Measurements from ENCODE around the gene DIPK2A.
A peak's percentile ranks its signal among the peaks of the same experiment; 100 is the strongest.

DIPK2A gene

DNA sequence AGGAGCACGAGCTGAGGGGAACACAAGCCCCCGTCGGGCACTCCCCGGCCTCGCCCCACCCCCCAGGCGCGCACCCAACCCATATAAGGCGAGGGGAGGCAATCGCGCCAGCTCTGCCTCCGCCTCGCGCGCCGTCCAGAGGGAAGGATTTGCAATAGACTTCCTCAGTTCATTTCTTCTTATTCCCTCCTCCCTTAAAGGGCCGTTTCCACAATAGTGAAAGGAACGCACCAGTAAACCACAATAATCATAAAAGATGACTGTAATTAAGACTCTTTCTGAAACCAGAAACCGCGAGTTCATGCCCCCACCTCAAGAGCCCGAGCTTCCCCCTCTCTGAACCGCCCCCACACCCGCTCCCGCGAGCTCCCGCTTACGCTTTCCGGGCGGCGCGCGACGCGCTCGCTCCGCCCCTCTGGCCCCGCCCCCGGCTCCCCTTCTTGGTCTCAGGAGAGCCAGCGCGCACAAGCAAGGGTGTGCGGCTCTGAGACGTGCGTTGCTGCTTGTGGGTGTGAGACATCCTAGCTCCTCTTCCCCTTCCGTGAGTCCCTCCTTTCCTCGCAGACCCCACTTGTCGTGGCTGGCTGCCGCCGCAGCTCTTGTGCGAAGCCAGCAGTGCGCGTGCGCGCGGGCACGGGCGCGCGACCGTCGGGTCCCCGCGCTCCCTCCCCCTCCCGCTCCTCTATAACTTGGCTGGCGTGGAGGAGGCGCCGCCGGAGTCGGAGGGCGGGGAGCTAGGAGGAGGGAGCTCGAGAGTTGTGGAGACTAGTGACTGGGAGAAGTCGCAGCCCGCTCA, at the start of gene DIPK2A:
Gene DIPK2A (plus strand): TSS at position 465 of the 796 bp plus-strand sequence. CDS start 510 bp downstream, outside the sequence.
- peak; percentile 97 to 99 for DNase-seq

- no peak for DNase-seq
These were observed 46.9 kb upstream of the DIPK2A start for GRCh38 chr3:143924522-143925285.

- DNase-seq = no peak
These were observed 43.6 kb upstream of the DIPK2A start for GRCh38 chr3:143928056-143928455.

- no peak for DNase-seq
These were observed 42.9 kb upstream of the DIPK2A start for GRCh38 chr3:143928541-143929255.

- DNase-seq = no peak
These were observed 36.8 kb upstream of the DIPK2A start for GRCh38 chr3:143934791-143935190.

- no peak for DNase-seq
These were observed 35.9 kb upstream of the DIPK2A start for GRCh38 chr3:143935678-143936077.

DNA sequence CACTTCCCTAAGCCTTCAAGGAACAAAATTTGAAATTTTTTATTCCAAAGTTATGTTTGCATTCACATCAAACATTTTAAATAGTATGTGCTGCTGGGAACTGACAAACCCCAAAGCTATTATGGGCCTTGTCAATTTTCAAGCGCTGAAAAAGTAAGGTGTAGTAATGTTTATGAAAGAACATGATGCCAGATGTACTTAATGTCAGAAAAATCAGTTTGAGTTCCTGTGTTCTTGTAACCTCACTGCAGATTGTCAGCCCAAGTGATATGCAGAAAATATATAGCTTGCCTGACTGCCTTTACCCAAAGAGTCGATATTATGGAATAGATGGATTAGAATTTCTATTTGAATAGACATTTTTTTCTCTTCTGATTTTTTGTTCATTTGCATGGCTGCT, 20.8 kb upstream of the DIPK2A start:
- DNase-seq = no peak

- DNase-seq = peak; percentile 30 to 53
These were observed 20.2 kb upstream of the DIPK2A start for GRCh38 chr3:143951351-143951971.

DNA sequence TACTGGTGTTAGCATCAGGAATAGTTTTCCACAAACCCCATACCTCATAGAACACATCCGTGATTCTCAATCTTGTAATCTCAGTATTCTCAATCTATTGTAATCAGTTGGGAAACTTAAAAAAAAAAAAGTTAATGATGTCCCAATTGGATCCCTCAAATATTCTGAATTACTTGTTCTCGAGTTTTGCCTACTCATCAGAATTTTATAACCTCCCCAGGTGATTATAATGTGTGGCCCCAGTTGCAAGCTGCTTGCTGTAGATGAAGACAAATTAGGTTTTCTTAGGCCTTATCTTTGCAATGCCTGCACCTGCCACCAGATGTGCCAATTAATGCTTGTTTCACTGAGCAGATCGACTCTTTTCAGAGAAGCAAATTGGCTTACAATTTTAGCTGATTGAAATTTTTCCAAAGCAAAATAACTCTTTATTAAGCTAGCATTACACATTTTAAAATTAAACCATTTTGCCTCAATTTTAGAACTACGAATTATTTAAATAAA, 19.0 kb upstream of the DIPK2A start:
- DNase-seq = peak; percentile 2 to 28

- DNase-seq = no peak
These were observed 16.5 kb upstream of the DIPK2A start for GRCh38 chr3:143955113-143955512.

GRCh38 chr3:143956838-143957237, 14.8 kb upstream of the DIPK2A start:
- no peak for DNase-seq

- no peak for DNase-seq
These were observed 14.2 kb upstream of the DIPK2A start for GRCh38 chr3:143957453-143957852.

- DNase-seq = no peak
These were observed 12.7 kb upstream of the DIPK2A start for GRCh38 chr3:143958966-143959365.

- no peak for DNase-seq
These were observed 10.3 kb upstream of the DIPK2A start for GRCh38 chr3:143961342-143961741.

GRCh38 chr3:143963946-143964345, 7.7 kb upstream of the DIPK2A start:
- no peak for DNase-seq

- peak; percentile 76 for DNase-seq
These were observed 757 bp upstream of the DIPK2A start for GRCh38 chr3:143970773-143971358.

DNA sequence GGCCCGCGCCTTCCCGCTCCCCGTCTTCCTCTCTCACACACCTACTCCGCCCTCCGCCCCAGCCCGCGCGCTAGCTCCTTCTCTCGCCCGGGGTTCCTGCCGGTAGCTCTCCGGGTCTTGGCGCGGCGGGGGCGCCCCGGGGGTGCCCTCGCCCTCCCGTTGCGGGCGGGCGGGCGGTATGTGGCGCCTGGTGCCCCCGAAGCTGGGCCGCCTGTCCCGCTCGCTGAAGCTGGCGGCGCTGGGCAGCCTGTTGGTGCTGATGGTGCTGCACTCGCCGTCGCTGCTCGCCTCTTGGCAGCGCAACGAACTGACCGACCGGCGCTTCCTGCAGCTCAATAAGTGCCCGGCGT, 507 bp downstream of the DIPK2A start:
- DNase-seq = peak in 1 of 2 experiments; percentile 70

- DNase-seq = peak; percentile 72 to 86
These were observed 1.1 kb downstream of the DIPK2A start for GRCh38 chr3:143972505-143973258.

GRCh38 chr3:143973259-143974021, 1.8 kb downstream of the DIPK2A start:
- peak; percentile 84 to 94 for DNase-seq

Measured in NCI-H524 (cell line).